H9 (cell line): ENCODE results near the gene CACNB4. TPM values are rescaled to one million over a fixed set of nuclear protein-coding genes. Genes with fewer than 3 reads are reported as not detected.

Source experiments
- DNase-seq: peaks from one replicate; pipeline ENCODE4 v3.0.0-alpha.2; 2017
- H2AFZ ChIP-seq: one replicate; pipeline ENCODE4 v1.6.1; 2013; ENCODE audit warnings: mild to moderate bottlenecking, low read length, control low read depth, moderate library complexity
- H2AK5ac ChIP-seq: 2 replicates; pipeline ENCODE4 v1.6.1; 2013; ENCODE audit warnings: low read length, control low read depth, mixed read lengths; ENCODE audit not compliant: insufficient read length
- H2BK120ac ChIP-seq: one replicate; pipeline ENCODE4 v1.6.1; 2013; ENCODE audit warnings: low read depth, mild to moderate bottlenecking, low read length, control low read depth, inconsistent platforms; ENCODE audit not compliant: poor library complexity, severe bottlenecking
- H2BK12ac ChIP-seq: 2 replicates; pipeline ENCODE4 v1.6.1; 2013; ENCODE audit warnings: low read length, control low read depth, mixed read lengths, low read depth; ENCODE audit not compliant: insufficient read length
- H2BK15ac ChIP-seq: 2 replicates; pipeline ENCODE4 v1.6.1; 2013; ENCODE audit warnings: low read depth, low read length, control low read depth
- H2BK20ac ChIP-seq: one replicate; pipeline ENCODE4 v1.6.1; 2013; ENCODE audit warnings: low read depth, mild to moderate bottlenecking, low read length, control low read depth, inconsistent platforms; ENCODE audit not compliant: poor library complexity, severe bottlenecking
- H2BK5ac ChIP-seq: 2 replicates; pipeline ENCODE4 v1.6.1; 2013; ENCODE audit warnings: low read length, control low read depth, mixed read lengths; ENCODE audit not compliant: insufficient read length
- H3K14ac ChIP-seq: 2 replicates; pipeline ENCODE4 v1.6.1; 2013; ENCODE audit warnings: low read length, control low read depth; ENCODE audit not compliant: insufficient read depth
- H3K18ac ChIP-seq: 2 replicates; pipeline ENCODE4 v1.6.1; 2013; ENCODE audit warnings: low read depth, mild to moderate bottlenecking, mixed read lengths, low read length, control low read depth; ENCODE audit not compliant: insufficient read length
- H3K23ac ChIP-seq: 2 replicates; pipeline ENCODE4 v1.6.1; 2013; ENCODE audit warnings: low read length, control low read depth, mixed read lengths, low read depth; ENCODE audit not compliant: insufficient read length
- H3K23me2 ChIP-seq: 2 replicates; pipeline ENCODE4 v1.6.1; 2013; ENCODE audit warnings: low read depth, mild to moderate bottlenecking, mixed read lengths, low read length, control low read depth; ENCODE audit not compliant: insufficient read length, poor library complexity, severe bottlenecking
- H3K27ac ChIP-seq: 2 replicates; pipeline ENCODE4 v1.5.1; 2013; ENCODE audit warnings: low read length, control low read depth, mixed read lengths, low read depth; ENCODE audit not compliant: insufficient read length
- H3K27me3 ChIP-seq: 2 replicates; pipeline ENCODE4 v1.6.1; 2013; ENCODE audit warnings: low read length, control low read depth, inconsistent platforms; ENCODE audit not compliant: insufficient read depth
- H3K4ac ChIP-seq: 2 replicates; pipeline ENCODE4 v1.6.1; 2013; ENCODE audit warnings: low read depth, mild to moderate bottlenecking, control low read depth, inconsistent platforms, low read length, moderate library complexity
- H3K4me1 ChIP-seq: 2 replicates; pipeline ENCODE4 v1.6.1; 2013; ENCODE audit warnings: low read length, control low read depth, inconsistent platforms; ENCODE audit not compliant: insufficient read depth
- H3K4me2 ChIP-seq: 2 replicates; pipeline ENCODE4 v1.6.1; 2013; ENCODE audit warnings: low read length, control low read depth, mixed read lengths; ENCODE audit not compliant: insufficient read length, insufficient read depth
- H3K56ac ChIP-seq: 2 replicates; pipeline ENCODE4 v1.6.1; 2013; ENCODE audit warnings: low read depth, mild to moderate bottlenecking, mixed read lengths, low read length, control low read depth; ENCODE audit not compliant: insufficient read length
- H3K79me1 ChIP-seq: 2 replicates; pipeline ENCODE4 v1.6.1; 2013; ENCODE audit warnings: low read depth, mild to moderate bottlenecking, moderate library complexity, low read length, control low read depth, inconsistent platforms; ENCODE audit not compliant: insufficient read depth, poor library complexity, severe bottlenecking
- H3K79me2 ChIP-seq: 2 replicates; pipeline ENCODE4 v1.6.1; 2013; ENCODE audit warnings: low read length, control low read depth, inconsistent platforms; ENCODE audit not compliant: insufficient read depth
- H3K9ac ChIP-seq: 2 replicates; pipeline ENCODE4 v1.6.1; 2013; ENCODE audit warnings: low read length, control low read depth, mixed read lengths; ENCODE audit not compliant: insufficient read length; ENCODE audit errors: extremely low read depth
- H3K9me3 ChIP-seq: one replicate; pipeline ENCODE4 v1.6.1; 2013; ENCODE audit warnings: low read depth, low read length, inconsistent platforms; ENCODE audit not compliant: control insufficient read depth
- H3T11ph ChIP-seq: one replicate; pipeline ENCODE4 v1.6.1; 2013; ENCODE audit warnings: mild to moderate bottlenecking, low read length, control low read depth, inconsistent platforms
- H4K20me1 ChIP-seq: one replicate; pipeline ENCODE4 v1.6.1; 2013; ENCODE audit not compliant: control insufficient read depth, insufficient read length, insufficient read depth
- H4K5ac ChIP-seq: 2 replicates; pipeline ENCODE4 v1.6.1; 2013; ENCODE audit warnings: low read depth, mild to moderate bottlenecking, mixed read lengths, low read length, control low read depth; ENCODE audit not compliant: insufficient read length
- H4K8ac ChIP-seq: replicated peaks from 2 replicates; pipeline ENCODE4 v1.6.1; 2013; ENCODE audit warnings: low read length, control low read depth, mixed read lengths, low read depth; ENCODE audit not compliant: insufficient read length
- H4K91ac ChIP-seq: 2 replicates; pipeline ENCODE4 v1.6.1; 2013; ENCODE audit warnings: low read depth, mild to moderate bottlenecking, moderate library complexity, mixed read lengths, low read length, control low read depth; ENCODE audit not compliant: insufficient read length
- H3K27ac Mint-ChIP-seq, 3 experiments: 2 replicates in 2 of 3; 3 replicates in 1 of 3; pipeline ENCODE4 v1.8.0; 2020 to 2021; ENCODE audit warnings: mixed read lengths in 3 of 3, mild to moderate bottlenecking in 1 of 3, moderate library complexity in 1 of 3
- H3K27me3 Mint-ChIP-seq: 2 replicates; pipeline ENCODE4 v1.8.0; 2021; ENCODE audit warnings: low read depth, mild to moderate bottlenecking, moderate library complexity, mixed read lengths
- H3K36me3 Mint-ChIP-seq, 3 experiments: 2 replicates in 2 of 3; 3 replicates in 1 of 3; pipeline ENCODE4 v1.8.0; 2020 to 2021; ENCODE audit warnings: low read depth in 3 of 3, mixed read lengths in 3 of 3; ENCODE audit not compliant: insufficient read depth in 1 of 3
- H3K4me1 Mint-ChIP-seq, 2 experiments: 2 replicates each; pipeline ENCODE4 v1.8.0; 2020; ENCODE audit warnings: mixed read lengths in 2 of 2
- H3K4me3 Mint-ChIP-seq, 2 experiments: 2 replicates in 1 of 2; 3 replicates in 1 of 2; pipeline ENCODE4 v1.8.0; 2020 to 2021; ENCODE audit warnings: mild to moderate bottlenecking in 2 of 2, mixed read lengths in 2 of 2, moderate library complexity in 1 of 2
- H3K9me3 Mint-ChIP-seq, 2 experiments: 2 replicates in 1 of 2; 3 replicates in 1 of 2; pipeline ENCODE4 v1.8.0; 2020; ENCODE audit warnings: mild to moderate bottlenecking in 2 of 2, mixed read lengths in 2 of 2, moderate library complexity in 1 of 2
- whole genome bisulfite sequencing: extraction: QIAGEN DNeasy Blood & Tissue Kit; methylation state at CpG from one replicate; pipeline ENCODE4 v1.1.7; 2013; ENCODE audit warnings: missing lambda C conversion rate, low lambda C conversion rate, mixed read lengths; ENCODE audit not compliant: insufficient read length; ENCODE audit errors: extremely low coverage; 5-methylcytosine and 5-hydroxymethylcytosine counted together
- total RNA-seq: library from RNA; stranded (reverse); gene quantifications from 2 replicates; pipeline ENCODE4 v1.2.1, GENCODE V29; 2021
- TF ChIP-seq, protein P1 (sequence below): fragments of 200-600 bp; sonication (generic); conservative IDR thresholded peaks from 3 replicates; pipeline ENCODE4 v1.8.0; 2021; ENCODE audit warnings: antibody characterized with exemption, mild to moderate bottlenecking

The CACNB4 gene
- total RNA-seq, 1 experiment from 2014 or later: 1.4 TPM

DNA sequence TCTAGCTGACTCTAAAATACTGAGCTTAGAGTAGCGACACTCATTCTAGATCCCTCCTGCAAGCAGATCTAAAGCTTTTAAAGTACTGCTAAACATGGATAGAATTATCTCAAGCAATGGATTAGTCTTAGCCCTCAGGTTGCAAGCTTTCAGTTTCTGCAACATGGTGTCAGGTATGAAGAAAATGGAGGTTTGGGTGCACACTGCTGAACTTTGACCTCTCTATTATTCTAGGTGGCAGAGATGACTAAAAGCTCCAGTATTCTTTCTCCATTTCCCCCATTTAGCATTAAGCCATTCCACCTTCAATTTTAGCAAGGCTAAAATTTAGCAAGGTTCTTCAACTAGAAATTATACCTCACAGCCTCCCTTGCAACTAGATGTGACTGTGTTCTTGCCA, 117.0 kb downstream of the CACNB4 start:
- no peaks in the 10 kb centered on the region for H3K27me3 ChIP-seq
- H4K20me1 ChIP-seq: no peaks in the 10 kb centered on the region
- H3K56ac ChIP-seq: no peak overlapping the region
- no peak overlapping the region for H3K27ac ChIP-seq
- no peak overlapping the region for H3K14ac ChIP-seq
- H3K4me3 Mint-ChIP-seq: no peak overlapping the region
- H4K91ac ChIP-seq: no peak overlapping the region
- no peak overlapping the region for H3K18ac ChIP-seq
- H3K9ac ChIP-seq: no peak overlapping the region
- H2AFZ ChIP-seq: no peak overlapping the region
- H3K4ac ChIP-seq: no peak overlapping the region
- no peak overlapping the region for H2BK15ac ChIP-seq
- no peaks in the 10 kb centered on the region for H3K27me3 Mint-ChIP-seq
- H2BK20ac ChIP-seq: no peak overlapping the region
- no peaks in the 10 kb centered on the region; the same call in 1 of the 2 replicates for H3K4me1 ChIP-seq
- peaks cover 0 to 2% of the 10 kb centered on the region in 2 experiments; a peak in 1 of 4 replicates for H3K4me1 Mint-ChIP-seq
- peaks cover 0 to 3% of the 10 kb centered on the region in 2 experiments; a peak in 1 of 5 replicates for H3K9me3 Mint-ChIP-seq
- H3K79me1 ChIP-seq: no peaks in the 10 kb centered on the region
- DNase-seq: no peak
- H2BK120ac ChIP-seq: no peak overlapping the region
- H4K8ac ChIP-seq: no peak overlapping the region
- no peaks in the 10 kb centered on the region for H3K79me2 ChIP-seq
- no peaks in the 10 kb centered on the region for H3K9me3 ChIP-seq
- no peak overlapping the region for H3T11ph ChIP-seq
- H2BK12ac ChIP-seq: no peak overlapping the region
- H3K23ac ChIP-seq: no peak overlapping the region
- no peaks in the 10 kb centered on the region for H3K23me2 ChIP-seq
- no peak overlapping the region for H4K5ac ChIP-seq
- no peak overlapping the region for H3K27ac Mint-ChIP-seq
- H2BK5ac ChIP-seq: no peak overlapping the region
- no peak overlapping the region for H3K4me2 ChIP-seq
- no peaks in the 10 kb centered on the region; a peak in 1 of 7 replicates for H3K36me3 Mint-ChIP-seq
- H2AK5ac ChIP-seq: no peak overlapping the region
- WGBS: no CpG with 5 or more reads among the region's 1 CpG
- TF ChIP-seq, protein P1, sequence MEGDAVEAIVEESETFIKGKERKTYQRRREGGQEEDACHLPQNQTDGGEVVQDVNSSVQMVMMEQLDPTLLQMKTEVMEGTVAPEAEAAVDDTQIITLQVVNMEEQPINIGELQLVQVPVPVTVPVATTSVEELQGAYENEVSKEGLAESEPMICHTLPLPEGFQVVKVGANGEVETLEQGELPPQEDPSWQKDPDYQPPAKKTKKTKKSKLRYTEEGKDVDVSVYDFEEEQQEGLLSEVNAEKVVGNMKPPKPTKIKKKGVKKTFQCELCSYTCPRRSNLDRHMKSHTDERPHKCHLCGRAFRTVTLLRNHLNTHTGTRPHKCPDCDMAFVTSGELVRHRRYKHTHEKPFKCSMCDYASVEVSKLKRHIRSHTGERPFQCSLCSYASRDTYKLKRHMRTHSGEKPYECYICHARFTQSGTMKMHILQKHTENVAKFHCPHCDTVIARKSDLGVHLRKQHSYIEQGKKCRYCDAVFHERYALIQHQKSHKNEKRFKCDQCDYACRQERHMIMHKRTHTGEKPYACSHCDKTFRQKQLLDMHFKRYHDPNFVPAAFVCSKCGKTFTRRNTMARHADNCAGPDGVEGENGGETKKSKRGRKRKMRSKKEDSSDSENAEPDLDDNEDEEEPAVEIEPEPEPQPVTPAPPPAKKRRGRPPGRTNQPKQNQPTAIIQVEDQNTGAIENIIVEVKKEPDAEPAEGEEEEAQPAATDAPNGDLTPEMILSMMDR: no peak
